ENCODE data around the gene RAP1GAP2.

- no peak for TF ChIP-seq TSHZ2 (CRISPR knock-in tag; IDR thresholded peaks at IDR 0.05)
- no peak for TF ChIP-seq POU6F1 (CRISPR knock-in tag; IDR thresholded peaks at IDR 0.05; ENCODE audit: borderline replicate concordance, low read depth)
- TF ChIP-seq RARB (CRISPR knock-in tag; IDR thresholded peaks at IDR 0.05) = no peak
- TF ChIP-seq PPARA (CRISPR knock-in tag; IDR thresholded peaks at IDR 0.05; ENCODE audit: borderline replicate concordance) = no peak
- TF ChIP-seq ZFP30 (CRISPR knock-in tag; IDR thresholded peaks at IDR 0.05) = no peak
Observed at GRCh38 chr17:2962729-2963128, 166.5 kb downstream of the RAP1GAP2 start.
